PFSK-1 (cell line): ENCODE data around the gene NOS1.

Experiments used
- FOXP2 ChIP-seq: optimal IDR thresholded peaks from 2 replicates; pipeline ENCODE3; 2011; ENCODE audit warnings: borderline replicate concordance, control low read depth, inconsistent platforms; ENCODE audit not compliant: insufficient read depth; ENCODE audit errors: extremely low read length, extremely low read depth
- POLR2AphosphoS5 ChIP-seq: IDR thresholded peaks from 2 replicates; pipeline ENCODE4 v1.6.1; 2012; ENCODE audit warnings: low read depth, mild to moderate bottlenecking, control low read depth, low read length, moderate library complexity
- SIN3A ChIP-seq: IDR thresholded peaks from 2 replicates; pipeline ENCODE4 v1.6.1; 2012; ENCODE audit warnings: mild to moderate bottlenecking, low read length, moderate library complexity, borderline replicate concordance; ENCODE audit not compliant: insufficient read depth
- TAF1 ChIP-seq: IDR thresholded peaks from 2 replicates; pipeline ENCODE4 v1.6.1; 2012; ENCODE audit warnings: low read length, control low read depth, borderline replicate concordance; ENCODE audit not compliant: insufficient read depth
- TF ChIP-seq, protein P1 (sequence below), 2 experiments: IDR thresholded peaks; 2 replicates each; pipeline versions ENCODE4 v1.6.1 to v1.8.0; 2011 to 2012; ENCODE audit warnings: low read depth in 2 of 2, low read length in 2 of 2, control low read depth in 1 of 2, inconsistent platforms in 1 of 2, mild to moderate bottlenecking in 1 of 2, moderate library complexity in 1 of 2; ENCODE audit not compliant: insufficient read depth in 1 of 2

The NOS1 gene

DNA sequence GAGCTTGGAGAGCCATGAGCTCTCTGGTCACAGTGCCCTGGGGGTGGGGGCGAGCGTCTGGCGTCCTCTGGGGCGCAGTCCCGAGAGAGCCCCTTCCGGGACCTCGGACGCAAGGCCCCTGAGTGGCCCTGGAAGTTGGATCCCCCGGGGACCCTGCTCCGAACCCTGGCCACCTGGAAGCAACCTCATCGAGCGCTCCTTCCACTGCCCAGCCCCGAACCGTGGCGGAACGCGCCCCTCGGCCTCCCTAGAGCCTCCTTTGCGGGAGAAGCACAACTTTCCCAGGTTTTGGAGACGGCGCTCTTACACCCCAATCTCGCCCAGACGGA lies 1.2 kb downstream of the NOS1 start:
- TF ChIP-seq POLR2AphosphoS5 (no peak), FOXP2 (no peak), SIN3A (no peak), TAF1 (no peak)
- TF ChIP-seq, protein P1, sequence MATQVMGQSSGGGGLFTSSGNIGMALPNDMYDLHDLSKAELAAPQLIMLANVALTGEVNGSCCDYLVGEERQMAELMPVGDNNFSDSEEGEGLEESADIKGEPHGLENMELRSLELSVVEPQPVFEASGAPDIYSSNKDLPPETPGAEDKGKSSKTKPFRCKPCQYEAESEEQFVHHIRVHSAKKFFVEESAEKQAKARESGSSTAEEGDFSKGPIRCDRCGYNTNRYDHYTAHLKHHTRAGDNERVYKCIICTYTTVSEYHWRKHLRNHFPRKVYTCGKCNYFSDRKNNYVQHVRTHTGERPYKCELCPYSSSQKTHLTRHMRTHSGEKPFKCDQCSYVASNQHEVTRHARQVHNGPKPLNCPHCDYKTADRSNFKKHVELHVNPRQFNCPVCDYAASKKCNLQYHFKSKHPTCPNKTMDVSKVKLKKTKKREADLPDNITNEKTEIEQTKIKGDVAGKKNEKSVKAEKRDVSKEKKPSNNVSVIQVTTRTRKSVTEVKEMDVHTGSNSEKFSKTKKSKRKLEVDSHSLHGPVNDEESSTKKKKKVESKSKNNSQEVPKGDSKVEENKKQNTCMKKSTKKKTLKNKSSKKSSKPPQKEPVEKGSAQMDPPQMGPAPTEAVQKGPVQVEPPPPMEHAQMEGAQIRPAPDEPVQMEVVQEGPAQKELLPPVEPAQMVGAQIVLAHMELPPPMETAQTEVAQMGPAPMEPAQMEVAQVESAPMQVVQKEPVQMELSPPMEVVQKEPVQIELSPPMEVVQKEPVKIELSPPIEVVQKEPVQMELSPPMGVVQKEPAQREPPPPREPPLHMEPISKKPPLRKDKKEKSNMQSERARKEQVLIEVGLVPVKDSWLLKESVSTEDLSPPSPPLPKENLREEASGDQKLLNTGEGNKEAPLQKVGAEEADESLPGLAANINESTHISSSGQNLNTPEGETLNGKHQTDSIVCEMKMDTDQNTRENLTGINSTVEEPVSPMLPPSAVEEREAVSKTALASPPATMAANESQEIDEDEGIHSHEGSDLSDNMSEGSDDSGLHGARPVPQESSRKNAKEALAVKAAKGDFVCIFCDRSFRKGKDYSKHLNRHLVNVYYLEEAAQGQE (IDR thresholded peaks at IDR 0.05; ENCODE audit: insufficient read depth in 1 of 2, low read depth in 2 of 2, low read length in 2 of 2), result no peak

DNA sequence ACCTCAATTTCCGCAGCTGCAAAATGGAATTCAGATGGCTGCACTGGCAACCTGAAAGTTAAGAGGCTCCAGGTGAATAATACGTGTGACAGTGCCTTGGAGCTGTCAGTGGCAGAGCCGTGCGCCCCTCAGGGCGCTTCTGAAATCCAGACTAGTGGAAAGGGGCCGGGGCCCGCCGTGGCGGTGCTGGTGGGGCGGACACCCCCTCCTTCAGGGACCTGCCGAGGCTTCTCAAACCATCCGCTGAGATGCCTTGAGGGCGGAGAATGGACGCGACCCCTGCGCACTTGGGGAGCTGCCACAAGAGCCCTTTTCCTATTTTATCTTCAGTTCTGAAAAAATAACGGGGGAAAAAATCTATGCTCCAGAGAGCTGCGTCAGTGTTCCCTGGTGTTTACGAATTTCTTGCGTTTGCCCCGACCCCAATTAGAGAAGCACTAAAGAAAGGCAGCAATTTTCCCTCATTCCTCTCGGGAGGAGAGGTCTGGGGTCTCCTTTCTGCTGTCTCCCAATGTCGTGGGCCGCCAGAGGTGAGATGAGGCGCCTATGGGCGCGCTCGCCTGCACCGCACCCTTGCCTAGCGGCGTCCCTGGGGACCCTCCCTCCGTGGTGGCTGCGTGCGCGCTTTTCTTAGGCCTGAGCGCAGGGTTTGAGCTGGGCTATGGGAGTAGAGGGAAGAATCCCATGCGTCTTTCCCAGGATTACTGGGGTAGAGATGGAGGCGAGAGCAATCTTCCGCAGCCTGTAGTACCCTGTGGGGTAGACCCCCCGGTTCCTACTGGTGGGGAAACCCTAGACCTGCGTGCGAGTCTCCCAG lies 2.2 kb downstream of the NOS1 start:
- TF ChIP-seq, protein P1 (IDR thresholded peaks at IDR 0.05; ENCODE audit: insufficient read depth in 1 of 2, low read depth in 2 of 2, low read length in 2 of 2), result no peak
- TF ChIP-seq FOXP2 (no peak), SIN3A (no peak), TAF1 (no peak), POLR2AphosphoS5 (no peak)

DNA sequence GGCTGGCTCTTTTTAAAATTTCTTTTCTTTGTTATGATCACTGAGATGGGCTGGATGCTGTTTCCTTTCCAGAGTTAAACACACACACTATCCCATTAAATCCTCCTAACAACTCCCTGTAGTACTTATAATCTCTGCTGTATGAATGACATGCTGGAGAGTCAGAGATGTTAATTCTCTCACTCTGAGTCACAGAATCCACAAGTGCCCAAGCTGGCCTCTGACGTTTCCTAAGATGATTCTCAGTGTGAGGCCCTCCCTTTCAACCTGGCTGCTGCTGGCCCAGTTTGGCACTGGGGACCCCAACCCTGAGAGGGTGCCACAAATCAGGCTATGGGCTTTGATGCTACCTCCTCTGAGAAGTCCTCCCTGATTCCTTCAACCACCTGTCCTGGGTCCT lies 5.4 kb downstream of the NOS1 start:
- TF ChIP-seq, protein P1 (IDR thresholded peaks at IDR 0.05; ENCODE audit: insufficient read depth in 1 of 2, low read depth in 2 of 2, low read length in 2 of 2), result no peak
- TF ChIP-seq POLR2AphosphoS5 (no peak), TAF1 (no peak), FOXP2 (no peak), SIN3A (no peak)

DNA sequence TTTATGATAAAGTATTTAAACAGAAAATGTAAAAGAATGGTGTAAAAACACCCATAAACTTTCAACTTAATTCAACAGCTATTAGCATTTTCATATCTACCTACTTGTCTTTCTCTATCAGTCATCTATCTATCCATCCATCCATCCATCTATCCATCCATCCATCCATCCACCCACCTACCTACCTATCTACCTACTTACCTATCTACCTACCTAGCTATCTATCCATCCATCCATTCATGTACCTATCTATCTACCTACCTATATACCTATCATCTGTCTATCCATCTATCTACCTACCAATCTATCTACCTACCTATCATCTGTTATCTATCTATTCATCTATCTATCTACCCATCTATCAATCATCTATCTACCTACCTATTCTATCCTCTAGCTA lies 8.5 kb downstream of the NOS1 start:
- no peak for TF ChIP-seq SIN3A
- TF ChIP-seq TAF1, result no peak
- TF ChIP-seq, protein P1 (IDR thresholded peaks at IDR 0.05; ENCODE audit: insufficient read depth in 1 of 2, low read depth in 2 of 2, low read length in 2 of 2), result no peak
- TF ChIP-seq FOXP2, result no peak
- TF ChIP-seq POLR2AphosphoS5, result no peak

DNA sequence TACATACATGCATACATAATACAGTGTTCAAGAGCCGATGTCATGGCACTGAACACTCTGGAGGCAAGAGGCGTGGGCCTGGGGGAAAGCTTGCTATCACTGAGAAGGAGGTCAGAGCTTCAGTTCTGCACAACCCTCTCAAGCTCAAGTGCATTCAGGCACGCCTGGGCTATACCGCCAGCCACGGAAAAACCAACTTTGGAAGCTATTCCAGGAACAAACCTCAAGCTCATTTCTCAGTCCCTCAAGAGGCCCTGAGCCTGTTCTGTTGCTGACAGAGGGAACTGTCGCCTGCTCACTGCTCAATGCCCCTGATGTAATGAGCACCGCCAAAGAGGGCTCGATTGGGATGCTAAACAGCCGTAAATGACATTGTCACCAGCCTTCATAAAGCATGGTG lies 9.2 kb downstream of the NOS1 start:
- TF ChIP-seq TAF1 (no peak), SIN3A (no peak), FOXP2 (no peak), POLR2AphosphoS5 (no peak)
- TF ChIP-seq, protein P1 (IDR thresholded peaks at IDR 0.05; ENCODE audit: insufficient read depth in 1 of 2, low read depth in 2 of 2, low read length in 2 of 2), result no peak
